GM19463 (cell line): ENCODE results near the gene HNRNPM.

ENCODE experiments used
- ATAC-seq: cut with Tn5 transposase; IDR thresholded peaks from one replicate; pipeline ENCODE4 v1.9.1; 2021; ENCODE audit warnings: mild to moderate bottlenecking, moderate library complexity; ENCODE audit not compliant: unreplicated experiment

The HNRNPM gene

DNA sequence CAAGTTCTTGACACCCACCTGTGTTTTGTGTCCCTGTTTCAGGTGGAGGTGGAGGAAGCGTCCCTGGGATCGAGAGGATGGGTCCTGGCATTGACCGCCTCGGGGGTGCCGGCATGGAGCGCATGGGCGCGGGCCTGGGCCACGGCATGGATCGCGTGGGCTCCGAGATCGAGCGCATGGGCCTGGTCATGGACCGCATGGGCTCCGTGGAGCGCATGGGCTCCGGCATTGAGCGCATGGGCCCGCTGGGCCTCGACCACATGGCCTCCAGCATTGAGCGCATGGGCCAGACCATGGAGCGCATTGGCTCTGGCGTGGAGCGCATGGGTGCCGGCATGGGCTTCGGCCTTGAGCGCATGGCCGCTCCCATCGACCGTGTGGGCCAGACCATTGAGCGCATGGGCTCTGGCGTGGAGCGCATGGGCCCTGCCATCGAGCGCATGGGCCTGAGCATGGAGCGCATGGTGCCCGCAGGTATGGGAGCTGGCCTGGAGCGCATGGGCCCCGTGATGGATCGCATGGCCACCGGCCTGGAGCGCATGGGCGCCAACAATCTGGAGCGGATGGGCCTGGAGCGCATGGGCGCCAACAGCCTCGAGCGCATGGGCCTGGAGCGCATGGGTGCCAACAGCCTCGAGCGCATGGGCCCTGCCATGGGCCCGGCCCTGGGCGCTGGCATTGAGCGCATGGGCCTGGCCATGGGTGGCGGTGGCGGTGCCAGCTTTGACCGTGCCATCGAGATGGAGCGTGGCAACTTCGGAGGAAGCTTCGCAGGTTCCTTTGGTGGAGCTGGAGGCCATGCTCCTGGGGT is 41.0 kb downstream of the HNRNPM start:
- ATAC-seq, result no peak

DNA sequence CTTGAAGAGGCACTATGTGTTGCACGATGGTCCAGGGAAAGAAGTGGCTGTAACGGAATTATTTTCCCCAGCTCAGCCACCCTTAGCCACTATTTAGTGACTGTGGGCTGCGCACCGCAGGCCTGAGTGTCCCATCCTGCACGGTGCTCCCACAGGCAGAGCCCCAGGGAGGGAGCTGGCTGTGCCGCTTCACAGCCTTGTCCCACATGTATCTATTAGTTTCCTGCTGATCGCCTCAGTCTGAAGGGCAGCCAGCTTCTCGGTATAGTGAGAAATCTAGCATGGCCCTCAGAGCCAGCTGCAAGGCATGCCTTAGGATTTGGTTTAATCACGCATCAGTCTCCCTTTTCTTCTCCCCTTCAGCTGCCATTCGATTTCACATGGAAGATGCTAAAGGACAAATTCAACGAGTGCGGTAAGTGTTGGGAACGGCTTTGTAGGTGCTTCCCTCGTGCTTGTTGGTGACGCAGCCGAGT is 41.9 kb downstream of the HNRNPM start:
- ATAC-seq, result no peak

DNA sequence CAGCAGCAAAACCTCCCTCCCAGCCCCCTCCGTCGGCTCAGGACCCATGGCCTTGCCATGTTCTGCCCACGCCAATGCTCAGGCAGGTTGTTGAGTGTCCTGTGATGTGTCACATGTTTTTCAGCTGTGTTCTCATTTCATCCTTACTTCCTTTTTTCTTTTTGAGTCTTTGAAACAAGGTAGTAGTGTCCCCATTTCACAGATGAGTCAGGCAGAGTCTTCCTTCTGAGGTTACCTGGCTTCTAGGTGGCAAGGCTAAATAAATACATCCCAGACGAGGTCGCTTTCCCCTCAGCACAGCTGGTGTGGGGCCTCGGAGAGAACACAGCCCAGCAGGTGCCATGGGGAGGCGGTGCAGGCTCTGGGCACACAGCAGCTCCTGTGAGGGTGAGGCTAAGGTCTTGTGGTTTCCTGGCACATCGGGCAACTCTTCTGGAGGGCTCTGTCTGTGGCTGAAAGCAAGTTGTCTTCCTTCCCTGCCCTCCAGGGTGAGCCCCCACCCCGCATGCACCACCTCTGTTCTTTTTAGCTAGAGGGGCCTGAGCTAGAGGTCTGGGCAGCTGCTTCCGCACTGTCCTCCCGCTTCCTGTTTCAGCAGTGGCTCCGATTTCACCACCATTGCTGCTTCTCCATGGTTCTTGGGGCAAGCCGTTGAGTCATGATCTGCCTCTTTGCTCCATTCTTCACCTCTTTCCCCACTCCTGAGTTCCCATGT is 42.5 kb downstream of the HNRNPM start:
- peak; percentile 81 for ATAC-seq

DNA sequence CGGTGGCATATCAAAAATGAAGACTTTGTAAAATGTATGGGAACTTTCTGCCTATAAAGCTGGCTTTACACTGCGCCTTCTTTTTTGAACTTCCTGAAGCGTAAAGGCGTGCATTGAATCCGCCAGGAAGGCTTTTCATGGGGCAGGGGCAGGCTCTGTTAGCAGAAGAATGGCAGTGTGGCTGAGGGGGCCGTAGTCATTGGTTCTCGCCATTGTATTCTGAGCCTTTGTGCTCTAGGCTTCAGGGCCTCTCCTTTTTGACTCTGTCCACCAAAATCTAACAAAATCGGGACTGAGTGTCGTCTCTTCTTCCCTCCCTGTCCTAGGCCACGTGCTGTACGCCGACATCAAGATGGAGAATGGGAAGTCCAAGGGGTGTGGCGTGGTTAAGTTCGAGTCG is 43.6 kb downstream of the HNRNPM start:
- no peak for ATAC-seq

DNA sequence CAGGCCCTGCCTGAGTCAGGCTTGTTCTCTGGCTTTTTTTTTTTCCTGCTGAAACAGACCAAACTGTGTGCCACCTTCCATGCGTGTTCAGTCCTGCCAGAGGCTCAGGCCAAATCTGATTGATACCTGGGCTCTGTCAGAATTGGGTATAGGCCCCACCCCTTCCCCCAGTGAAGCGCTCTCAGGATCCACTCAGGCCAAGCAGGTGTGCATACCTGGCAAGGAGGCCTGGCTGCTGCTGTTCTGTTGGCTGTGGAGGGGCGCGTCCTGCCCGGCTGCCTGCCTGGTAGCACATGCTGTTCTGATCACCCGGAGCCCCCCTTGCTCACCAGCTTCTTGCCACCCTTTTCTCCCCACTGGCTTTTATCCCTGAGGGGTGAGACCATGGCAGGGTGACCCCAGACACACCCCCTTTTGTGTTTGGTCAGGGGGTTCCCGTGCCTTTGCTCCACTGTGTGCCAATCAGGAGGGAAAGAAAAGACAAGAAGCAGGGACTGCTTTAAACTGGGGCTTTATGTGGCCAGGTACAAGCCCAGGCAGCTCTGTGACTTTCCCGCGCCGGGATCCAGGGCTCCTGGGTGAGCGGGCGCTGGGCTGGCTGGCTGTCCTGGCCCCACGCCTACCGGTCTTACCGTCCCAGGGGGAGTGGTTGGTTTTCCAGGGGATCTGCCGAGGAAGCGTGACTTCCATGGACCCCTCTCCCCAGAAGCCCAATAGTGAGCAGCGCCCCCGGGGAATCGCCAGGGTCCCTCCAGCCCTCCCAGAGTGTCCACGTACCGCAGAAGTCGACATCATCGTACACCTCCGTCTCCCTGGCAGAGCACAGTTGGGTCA is 45.0 kb downstream of the HNRNPM start:
- no peak for ATAC-seq

DNA sequence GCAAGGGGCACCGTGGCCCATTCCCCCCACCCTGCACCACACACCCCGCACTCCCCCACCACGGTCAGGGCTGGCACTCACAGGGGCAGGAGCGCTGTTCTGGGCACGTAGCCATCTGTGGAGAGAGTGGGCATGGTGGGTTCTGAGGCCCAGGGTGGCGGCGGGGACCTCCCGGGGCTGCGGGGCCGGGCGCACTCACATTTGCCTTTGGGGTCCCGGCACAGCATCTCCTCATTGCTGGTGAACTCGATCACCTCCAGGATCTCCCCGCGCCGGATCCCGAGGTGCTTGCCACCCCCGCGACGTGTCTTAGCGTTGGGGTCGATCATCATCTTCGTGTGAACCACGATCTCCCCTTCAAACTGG is 45.6 kb downstream of the HNRNPM start:
- ATAC-seq, result no peak

DNA sequence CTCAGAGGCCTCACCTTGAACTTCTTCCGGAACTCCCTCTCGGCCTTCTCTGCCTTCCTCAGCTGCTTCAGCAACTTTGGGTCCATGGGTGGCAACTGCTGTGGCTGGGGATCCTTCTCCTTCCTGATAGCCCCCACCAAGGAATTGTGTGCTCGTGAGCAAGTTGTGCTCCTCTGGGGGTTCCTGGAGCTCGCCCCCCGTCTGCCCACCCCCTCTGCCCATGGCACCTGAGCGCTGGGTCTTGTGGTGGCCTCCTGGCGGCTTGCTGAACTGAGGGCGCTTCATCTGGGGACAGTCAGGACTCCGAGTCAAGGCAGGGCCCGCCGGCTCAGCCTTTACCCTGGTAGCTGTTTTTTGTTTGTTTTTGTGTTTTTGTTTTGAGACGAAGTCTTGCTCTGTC is 46.1 kb downstream of the HNRNPM start:
- no peak for ATAC-seq

DNA sequence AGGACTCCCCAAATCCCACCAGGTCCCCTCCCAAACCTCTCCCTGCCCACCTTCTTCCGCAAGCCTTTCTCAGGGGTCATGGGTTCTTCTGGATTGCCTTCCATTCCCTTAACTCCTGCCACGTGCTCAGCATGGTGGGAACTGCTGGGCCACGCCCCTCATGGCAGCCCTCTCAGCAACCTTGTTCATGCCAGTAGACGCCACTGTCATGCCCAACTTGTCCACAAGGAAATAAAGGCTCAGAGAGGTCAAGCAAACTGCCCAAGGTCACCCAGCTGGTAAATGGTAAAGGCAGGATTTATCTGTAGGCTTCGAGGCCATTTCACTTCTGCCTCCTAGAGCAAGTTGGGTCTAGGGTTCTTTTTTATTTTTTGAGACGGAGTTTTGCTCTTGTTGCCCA is 46.8 kb downstream of the HNRNPM start:
- no peak for ATAC-seq

DNA sequence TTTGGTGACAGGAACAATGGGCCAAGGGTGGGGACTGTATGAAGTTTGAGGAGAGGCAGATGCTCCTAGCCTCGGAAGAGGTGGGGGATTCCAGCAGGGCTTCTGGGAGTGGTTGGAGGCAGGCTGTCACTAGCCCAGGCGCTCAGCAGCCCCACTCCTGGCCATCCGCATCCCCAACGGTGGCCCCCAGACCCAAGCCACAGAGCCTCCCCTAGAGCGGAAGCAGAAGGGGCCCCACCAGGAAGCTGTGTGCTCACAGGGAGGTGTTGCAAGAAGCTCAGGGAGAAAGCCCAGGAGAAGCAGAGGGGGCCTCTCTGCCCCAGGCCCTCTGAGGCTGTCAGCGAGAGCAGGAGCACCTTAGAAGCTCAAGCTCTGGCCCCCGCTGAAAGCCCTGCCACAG is 49.4 kb downstream of the HNRNPM start:
- no peak for ATAC-seq

DNA sequence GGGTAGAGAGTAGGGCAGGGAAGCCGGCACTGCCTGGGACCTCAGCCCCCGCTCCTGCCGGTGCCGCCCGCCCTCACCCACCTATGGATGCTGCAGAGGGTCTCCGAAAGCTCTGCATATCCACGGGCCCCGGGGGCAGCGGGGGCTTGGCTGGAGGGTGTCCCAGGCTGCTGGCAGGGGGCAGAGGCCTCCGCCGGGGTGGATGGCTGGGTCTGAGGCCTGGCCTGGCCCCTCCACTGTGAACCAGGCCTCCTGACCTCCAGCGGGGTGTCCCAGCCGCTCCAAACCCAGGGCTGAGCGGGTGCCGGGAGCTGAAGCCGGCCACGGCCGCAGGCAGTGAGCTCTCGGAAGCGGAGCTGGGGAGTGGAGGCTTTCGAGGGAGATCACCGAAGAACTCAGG is 53.5 kb downstream of the HNRNPM start:
- ATAC-seq, result no peak

DNA sequence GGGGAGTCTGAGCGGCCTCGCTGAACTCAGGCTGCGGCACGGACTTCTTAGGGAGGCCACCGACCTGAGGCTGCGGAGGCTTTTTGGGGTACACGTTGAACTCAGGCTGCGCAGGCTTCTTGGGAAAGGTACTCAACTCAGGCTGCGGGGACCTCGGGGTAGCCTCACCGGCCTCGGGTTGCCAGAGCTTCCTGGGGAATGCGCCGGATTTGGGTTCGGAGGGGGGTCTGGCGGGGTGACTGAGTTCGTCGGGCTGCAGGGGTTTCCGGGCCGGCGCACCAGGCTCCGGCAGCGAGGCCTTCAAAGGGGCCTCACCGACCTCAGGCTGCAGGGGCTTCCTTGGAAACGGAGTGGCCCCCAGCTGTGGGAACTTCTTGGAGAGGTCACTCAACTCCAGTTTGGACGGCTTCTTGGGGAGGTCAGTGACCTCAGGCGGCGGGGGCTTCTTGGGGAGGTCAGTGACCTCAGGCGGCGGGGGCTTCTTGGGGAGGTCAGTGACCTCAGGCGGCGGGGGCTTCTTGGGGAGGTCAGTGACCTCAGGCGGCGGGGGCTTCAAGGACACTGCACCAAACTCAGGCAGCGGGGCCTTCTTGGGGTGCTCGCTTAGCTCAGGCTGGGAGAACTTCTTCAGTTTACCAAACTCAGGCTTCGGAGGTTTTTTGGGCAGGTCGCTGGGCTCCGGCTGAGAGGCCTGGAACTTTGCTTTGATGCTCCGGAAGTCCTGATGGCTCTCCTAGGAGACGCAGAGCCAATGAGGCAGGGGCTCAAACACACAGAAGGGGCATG is 54.5 kb downstream of the HNRNPM start:
- ATAC-seq, result no peak

DNA sequence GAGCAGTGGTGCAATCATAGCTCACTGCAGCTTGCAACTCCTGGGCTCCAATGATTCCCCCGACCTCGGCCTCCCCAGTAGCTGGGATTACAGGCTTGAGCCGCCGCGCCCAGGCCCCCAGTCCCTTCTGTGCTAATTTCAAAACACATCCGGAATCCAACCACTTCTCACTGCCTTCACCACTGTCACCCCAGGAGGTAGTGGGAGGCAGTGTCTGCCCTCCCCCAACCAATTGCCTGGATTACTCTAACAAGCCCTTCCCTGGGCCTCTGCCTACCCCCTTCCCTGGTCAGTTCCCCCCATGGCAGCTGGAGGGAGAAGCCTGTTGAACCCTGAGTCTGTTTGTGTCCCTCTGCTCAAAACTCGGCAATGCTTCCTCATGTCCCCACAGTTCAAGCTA is 55.4 kb downstream of the HNRNPM start:
- no peak for ATAC-seq

DNA sequence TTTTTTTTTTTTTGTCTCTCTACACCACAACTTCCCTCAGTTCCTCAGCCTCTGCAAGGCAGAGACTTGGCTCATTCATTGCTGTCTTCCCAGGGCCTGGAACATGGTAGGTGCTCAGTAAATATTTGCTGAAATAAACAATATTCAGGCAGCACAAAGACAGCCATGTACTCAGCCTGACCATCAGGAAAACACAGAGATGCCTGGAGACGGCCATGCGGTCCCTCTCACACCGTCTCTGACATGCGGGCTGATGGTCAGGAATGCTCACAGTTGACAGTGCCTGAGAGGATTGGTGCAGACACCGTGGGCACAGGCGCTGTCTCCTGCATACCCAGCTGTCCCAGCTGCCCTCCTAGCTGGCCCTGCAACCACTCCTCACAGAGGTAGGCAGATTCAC is 56.7 kb downstream of the HNRNPM start:
- ATAC-seq, result no peak

DNA sequence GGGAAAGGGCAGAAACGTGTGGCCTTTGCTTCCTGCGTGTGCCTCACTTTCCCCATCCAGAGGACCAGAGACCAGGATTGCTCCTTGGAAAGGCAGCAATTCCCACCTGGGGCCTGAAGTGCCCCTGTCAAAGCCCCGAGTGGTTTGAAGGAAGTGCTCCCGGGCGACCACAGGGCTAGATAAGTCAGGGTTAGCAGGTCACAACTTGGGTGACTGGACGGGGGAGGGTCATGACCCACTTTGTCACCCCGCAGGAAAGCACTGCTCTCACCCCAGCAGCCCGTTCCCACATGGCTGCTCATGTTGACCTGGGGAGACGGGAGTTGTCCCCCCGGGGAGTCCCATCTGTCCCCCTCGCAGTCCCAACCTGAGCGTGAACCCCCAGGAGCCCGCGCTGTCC is 57.2 kb downstream of the HNRNPM start:
- no peak for ATAC-seq

DNA sequence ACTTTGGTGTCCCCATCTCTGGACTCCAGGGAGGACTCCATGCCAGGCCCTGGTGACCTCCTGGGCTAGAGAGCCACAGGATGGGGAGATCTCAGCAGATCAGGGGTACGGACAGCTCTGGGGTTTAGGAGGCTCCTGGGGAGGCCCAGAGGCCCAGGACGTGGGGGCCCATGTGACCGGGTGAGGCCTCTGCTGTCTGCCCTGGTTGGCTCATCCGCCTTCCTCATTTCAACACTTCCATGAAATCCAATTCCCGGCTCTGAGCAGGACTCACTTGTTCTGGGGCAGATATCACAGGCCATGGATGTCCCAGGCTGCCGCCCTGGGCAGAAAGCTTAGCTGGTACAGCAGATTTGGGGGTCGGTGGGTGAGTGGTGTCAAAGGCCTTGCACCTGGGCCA is 58.7 kb downstream of the HNRNPM start:
- ATAC-seq, result no peak

DNA sequence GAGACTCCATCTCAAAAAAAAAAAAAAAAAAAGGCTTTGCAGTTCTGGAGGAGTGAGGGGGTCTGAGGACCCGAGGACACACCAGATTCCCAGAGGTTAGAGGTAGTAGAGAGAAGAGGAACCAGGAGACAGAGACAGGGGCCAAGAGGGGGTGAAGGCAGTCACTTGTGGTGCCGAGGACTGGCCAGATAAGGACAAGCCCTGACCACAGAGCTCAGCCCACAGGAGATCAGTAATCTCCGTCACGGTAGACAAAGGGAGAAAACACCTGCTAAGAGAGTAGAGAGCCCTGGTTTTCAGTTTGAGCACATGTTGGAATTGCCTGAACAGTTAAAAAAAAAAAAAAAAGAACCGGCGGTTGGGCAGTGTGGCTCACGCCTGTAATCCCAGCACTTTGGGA is 59.4 kb downstream of the HNRNPM start:
- no peak for ATAC-seq

DNA sequence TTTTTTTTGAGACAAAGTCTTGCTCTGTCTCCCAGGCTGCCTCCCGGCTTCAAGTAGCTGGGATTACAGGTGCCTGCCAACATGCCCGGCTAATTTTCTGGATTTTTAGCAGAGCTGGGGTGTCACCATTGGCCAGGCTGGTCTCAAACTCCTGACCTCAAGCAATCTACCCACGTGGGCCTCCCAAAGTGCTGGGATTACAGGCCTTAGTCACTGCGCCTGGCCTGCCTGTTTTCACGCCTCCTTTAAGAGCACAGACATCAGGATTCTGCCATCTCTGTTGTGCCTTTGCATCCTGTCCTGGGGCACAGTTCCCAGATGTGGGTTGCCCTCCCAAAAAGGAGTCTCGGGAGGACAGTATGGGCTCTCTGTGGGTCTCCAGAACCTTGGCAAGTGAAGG is 60.1 kb downstream of the HNRNPM start:
- ATAC-seq, result no peak

DNA sequence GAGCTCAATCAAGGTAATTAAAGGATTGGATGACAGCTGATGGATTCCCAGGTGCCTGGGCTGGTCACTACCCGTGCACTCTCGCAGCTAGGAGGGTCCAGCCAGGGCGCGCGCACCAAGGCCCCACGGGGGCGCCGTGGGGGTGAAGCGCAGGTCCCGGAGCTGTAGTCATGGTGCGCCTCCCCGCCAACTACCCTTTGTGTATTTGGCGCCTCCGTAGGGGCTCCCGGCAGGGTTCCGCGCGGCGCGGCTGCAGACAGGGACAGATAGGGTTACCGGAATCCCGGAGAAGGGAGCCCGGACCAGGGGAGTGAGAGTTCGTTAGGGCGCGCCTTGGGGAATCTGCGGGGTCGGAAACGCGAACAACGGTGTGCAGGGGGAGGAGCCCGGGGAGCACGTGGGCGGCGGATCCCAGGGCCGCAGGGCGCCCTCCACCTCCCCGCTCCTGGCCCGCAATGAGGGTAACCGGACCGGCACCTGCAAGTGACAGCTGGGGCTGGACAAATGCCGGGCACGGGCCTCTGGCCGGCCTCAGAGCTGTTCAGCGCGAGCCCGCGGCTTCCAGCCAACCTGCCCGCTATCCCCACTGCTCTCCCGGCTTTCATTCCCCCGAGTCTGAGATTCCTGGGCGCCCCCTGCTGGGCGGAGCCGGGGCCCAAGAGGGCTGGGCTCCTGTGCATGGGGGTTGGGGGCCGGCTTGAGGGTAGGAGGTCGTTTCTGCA is 61.1 kb downstream of the HNRNPM start:
- ATAC-seq, result peak; percentile 51

DNA sequence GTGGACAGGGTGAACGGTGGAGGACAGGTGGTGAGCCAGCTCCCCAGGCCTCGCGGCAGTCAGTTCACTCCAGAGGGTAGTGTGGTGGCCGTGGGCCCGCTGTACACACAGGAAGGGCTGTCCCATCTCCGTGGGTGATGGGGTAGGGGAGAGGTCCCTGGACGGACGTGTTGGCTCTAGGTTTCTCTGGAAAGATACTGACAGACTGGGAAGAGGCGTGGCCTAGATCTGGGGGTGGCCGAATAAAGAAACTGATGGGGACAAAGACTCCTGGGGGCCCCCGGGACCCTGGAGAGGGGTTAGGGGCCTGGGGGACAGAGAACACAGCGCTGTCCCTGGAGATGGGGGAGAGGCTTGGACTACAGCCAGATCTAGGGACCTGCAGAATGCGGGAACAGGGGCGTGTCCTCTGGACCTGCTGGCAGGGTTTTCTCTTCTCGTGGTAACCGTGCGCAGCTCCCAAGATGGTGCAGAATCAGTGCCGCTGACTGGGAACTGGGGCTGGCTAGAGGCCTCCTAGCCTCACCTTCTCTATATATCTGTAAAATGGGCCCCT is 61.7 kb downstream of the HNRNPM start:
- ATAC-seq, result no peak

DNA sequence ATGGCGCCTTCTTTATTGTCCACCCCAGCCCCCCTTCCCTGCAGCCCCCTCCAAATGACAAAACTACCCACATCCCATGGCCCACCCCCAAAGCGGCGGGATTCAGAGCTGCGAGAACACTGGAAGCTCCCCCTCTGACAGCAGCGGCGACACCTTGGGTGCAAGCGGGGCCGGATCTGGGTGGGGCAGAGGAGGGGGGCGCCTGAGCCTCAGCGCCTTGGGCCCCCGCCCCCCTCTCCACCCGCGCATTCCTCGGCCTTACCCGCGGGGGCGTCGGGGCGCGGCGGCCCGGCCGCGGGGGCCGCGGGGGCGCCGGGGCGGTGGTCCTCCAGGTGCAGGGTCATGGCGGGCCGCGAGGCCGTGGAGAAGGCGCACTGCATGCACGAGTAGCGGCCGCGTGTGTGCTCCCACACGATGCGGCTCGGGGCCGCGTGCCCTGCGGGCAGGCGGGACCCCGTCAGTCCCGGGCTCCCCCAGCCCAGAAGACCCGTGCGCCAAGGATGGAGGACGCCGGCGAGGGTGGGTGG is 65.9 kb downstream of the HNRNPM start:
- ATAC-seq, result no peak
